LNCAP (cell line): ENCODE results near the gene ABHD12.

Experiments
- TF ChIP-seq, protein P1 (sequence below): fragments of 450-650 bp; IDR thresholded peaks from 2 replicates; pipeline ENCODE4 v1.5.1; 2017; ENCODE audit warnings: mild to moderate bottlenecking

ABHD12 gene

DNA sequence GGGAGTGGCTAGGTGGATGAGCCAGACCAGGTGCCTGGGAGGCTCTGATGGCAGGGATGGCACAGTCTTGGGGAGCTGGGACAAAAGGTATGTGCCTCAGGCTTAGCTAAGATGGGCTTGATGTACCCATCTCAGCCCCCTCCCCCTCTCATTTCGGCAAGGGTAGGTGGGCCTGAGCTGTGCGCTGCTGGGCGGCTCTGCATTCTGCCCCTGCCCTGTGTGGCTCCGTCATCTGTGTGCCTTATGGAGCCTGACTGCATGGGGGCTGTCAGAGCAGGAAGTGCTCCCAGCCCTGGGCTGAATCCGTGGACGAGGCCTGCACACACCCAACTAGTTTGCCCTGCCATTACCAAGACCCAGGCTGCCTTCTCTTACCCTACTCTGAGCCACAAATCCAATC, 88.0 kb downstream of the ABHD12 start:
- TF ChIP-seq, protein P1, sequence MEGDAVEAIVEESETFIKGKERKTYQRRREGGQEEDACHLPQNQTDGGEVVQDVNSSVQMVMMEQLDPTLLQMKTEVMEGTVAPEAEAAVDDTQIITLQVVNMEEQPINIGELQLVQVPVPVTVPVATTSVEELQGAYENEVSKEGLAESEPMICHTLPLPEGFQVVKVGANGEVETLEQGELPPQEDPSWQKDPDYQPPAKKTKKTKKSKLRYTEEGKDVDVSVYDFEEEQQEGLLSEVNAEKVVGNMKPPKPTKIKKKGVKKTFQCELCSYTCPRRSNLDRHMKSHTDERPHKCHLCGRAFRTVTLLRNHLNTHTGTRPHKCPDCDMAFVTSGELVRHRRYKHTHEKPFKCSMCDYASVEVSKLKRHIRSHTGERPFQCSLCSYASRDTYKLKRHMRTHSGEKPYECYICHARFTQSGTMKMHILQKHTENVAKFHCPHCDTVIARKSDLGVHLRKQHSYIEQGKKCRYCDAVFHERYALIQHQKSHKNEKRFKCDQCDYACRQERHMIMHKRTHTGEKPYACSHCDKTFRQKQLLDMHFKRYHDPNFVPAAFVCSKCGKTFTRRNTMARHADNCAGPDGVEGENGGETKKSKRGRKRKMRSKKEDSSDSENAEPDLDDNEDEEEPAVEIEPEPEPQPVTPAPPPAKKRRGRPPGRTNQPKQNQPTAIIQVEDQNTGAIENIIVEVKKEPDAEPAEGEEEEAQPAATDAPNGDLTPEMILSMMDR, result no peak

DNA sequence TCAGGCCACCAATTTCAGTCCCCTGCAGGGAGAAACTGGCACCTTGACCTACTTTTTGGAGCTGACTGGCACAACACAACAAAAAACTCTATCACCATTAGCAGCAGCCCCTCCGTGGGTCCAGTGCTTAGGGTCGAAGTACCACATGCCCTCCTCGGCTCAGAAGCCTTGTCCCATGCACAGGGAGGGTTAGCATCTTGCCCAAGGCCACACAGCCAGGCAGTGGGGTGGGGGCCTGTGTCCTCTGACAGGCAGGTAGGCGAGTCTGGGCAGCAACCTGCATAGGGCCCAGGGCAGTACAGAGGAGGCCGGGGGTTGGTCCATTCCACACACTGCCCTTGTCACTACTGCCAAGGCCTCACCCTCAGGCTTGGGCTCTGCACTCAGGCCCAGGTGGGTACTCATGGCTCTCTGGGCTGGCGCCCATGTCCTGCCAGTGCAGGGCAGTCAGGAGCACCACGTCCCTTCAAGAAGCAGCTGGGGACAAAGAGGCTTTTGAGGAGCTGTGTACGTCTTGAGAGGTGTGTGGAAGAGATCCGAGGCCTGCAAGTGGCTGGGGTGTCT, 89.2 kb downstream of the ABHD12 start:
- TF ChIP-seq, protein P1, result no peak

DNA sequence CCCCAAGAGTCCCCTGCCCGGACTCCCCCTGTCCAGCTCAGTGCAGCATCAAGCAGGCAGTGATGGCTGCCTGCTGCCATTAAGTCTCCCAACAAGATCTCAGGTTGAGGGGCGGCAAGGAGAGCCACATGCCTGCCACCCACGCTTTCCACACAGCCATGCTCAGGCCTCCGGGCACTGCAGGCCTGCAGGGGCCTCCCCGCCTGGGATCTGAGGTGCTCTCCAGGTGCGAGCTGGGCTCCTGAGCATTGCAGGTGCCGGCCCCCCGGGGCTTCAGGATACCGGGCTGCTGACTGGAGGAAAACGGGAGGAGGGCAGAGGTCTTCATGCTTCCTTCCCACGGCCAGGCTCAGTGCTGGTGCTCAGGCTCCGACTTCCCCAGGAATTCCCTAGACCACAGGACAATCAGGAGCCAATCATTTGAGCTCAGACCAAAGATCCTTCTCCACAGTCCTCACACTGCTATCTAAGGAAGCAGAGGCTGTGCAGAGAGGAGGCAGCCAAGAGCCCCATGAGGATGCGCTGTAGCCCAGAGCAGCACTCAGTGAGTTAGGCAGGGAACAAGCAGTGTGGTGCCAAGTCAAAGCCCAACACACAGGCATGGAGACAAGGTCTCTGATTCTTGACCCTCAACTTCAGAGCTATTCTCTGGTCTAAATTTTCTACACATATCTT, 90.0 kb downstream of the ABHD12 start:
- TF ChIP-seq, protein P1, result no peak

DNA sequence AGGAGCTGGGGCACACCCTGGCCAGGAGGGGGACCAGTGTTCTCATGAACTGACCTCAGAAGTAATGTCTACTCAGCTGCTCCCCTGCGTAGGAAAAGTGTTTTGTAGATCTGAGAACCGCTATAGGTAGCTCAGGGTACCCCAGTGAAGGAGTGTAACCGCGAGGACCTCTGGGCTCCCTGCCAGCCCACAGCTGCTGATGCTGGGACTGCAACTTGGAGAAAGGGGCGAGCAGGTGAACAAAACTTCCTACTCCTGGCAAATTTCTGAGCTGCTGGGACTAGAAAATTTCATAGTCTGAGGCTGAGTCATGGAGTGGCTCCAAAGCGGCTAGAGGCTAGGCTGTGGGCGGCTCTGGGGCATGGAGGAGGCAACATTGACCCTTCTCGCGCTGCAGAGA, 90.8 kb downstream of the ABHD12 start:
- TF ChIP-seq, protein P1, result no peak

DNA sequence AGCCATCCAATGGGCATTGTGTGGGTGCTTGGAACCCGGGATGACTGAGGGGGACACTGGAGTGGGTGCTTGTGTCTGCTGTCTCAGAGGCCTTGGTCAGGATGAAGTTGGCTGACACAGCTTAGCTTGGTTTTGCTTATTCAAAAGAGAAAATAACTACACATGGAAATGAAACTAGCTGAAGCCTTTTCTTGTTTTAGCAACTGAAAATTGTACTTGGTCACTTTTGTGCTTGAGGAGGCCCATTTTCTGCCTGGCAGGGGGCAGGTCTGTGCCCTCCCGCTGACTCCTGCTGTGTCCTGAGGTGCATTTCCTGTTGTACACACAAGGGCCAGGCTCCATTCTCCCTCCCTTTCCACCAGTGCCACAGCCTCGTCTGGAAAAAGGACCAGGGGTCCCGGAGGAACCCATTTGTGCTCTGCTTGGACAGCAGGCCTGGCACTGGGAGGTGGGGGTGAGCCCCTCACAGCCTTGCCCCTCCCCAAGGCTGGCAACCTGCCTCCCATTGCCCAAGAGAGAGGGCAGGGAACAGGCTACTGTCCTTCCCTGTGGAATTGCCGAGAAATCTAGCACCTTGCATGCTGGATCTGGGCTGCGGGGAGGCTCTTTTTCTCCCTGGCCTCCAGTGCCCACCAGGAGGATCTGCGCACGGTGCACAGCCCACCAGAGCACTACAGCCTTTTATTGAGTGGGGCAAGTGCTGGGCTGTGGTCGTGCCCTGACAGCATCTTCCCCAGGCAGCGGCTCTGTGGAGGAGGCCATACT, 93.3 kb downstream of the ABHD12 start:
- TF ChIP-seq, protein P1, result no peak

DNA sequence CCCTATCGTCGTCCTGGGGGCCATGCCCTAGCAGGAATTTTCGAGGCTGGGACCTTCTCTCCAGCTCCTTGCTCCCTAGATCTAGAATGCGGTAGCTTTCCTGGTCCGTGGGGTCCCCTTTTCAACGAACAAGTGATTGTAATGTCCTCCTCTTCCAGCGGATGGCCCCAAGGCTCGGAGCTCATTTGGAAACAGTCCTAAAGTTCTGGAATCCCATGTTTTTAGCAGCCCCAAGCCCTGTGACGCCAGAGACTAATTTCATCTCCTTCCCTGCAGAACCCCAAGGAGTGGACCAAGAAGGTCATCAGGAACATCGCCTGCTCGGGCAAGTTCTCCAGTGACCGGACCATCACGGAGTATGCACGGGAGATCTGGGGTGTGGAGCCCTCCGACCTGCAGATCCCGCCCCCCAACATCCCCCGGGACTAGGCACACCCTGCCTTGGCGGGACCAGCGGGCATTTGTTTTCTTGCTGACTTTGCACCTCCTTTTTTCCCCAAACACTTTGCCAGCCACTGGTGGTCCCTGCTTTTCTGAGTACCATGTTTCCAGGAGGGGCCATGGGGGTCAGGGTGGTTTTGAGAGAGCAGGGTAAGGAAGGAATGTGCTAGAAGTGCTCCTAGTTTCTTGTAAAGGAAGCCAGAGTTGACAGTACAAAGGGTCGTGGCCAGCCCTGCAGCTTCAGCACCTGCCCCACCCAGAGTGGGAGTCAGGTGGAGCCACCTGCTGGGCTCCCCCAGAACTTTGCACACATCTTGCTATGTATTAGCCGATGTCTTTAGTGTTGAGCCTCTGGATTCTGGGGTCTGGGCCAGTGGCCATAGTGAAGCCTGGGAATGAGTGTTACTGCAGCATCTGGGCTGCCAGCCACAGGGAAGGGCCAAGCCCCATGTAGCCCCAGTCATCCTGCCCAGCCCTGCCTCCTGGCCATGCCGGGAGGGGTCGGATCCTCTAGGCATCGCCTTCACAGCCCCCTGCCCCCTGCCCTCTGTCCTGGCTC, 94.2 kb downstream of the ABHD12 start:
- TF ChIP-seq, protein P1, result peak; percentile 48; the same call in 1 of the 2 replicates
